ENCODE data around the gene SERTM1. TPM values are rescaled to one million over a fixed set of nuclear protein-coding genes. Genes with fewer than 3 reads are reported as not detected.

The SERTM1 gene
- total and polyA plus RNA-seq, 10 of the 15 experiments (the other 5 are each of a cell fraction or from before 2014, with no cell fraction given) = not detected

- Histone ChIP-seq H4K20me1 (ENCODE audit: control insufficient read depth, insufficient read depth) (no peaks in the 10 kb centered on the region), H3K27me3 (replicated peaks in 1 of 2; ENCODE audit: control insufficient read depth in 2 of 2, insufficient read depth in 2 of 2, low read length in 1 of 2) (no peaks in the 10 kb centered on the region; a peak in 1 of 4 replicates), H3K27ac (ENCODE audit: control insufficient read depth, insufficient read depth) (no peak overlapping the region), H3K4me3 (no peak overlapping the region), H2AFZ (ENCODE audit: control insufficient read depth, low read depth, low read length) (no peak overlapping the region), H3K36me3 (ENCODE audit: control insufficient read depth in 2 of 2, insufficient read depth in 2 of 2, low read length in 1 of 2) (no peaks in the 10 kb centered on the region), H3K9ac (ENCODE audit: control insufficient read depth, insufficient read depth, low read length) (no peak overlapping the region), H3K79me2 (ENCODE audit: control insufficient read depth, insufficient read depth, low read length) (no peaks in the 10 kb centered on the region), H3K4me2 (ENCODE audit: control insufficient read depth, insufficient read depth) (no peak overlapping the region), H3K4me1 (ENCODE audit: control insufficient read depth, insufficient read depth, low read length) (no peaks in the 10 kb centered on the region), H3K9me3 (replicated peaks; ENCODE audit: control insufficient read depth, insufficient read depth, low read length) (no peaks in the 10 kb centered on the region; the same call in 2 of the 3 replicates)
- ChIA-PET CTCF (no interaction called here), RAD21 (ENCODE audit: unreplicated experiment) (no interaction called here), SMC1A (ENCODE audit: uncharacterized antibody, unreplicated experiment) (no interaction called here), POLR2A (no interaction called here)
- FAIRE-seq (no peak), ATAC-seq (no peak), DNase-seq (ENCODE audit: low read depth, low spot score) (no peak)
- in situ Hi-C loops (cut with MboI) (no loop called here), intact Hi-C loops (cut with micrococcal nuclease; ENCODE audit: unreplicated experiment) (no loop called here)
- TF ChIP-seq NFYB (IDR thresholded peaks at IDR 0.05; ENCODE audit: insufficient read depth, low read depth, low read length) = no peak
- BruUV-seq (replicated peaks) = no TSS peak
- 19% methylated on average over 33 of the region's 33 CpGs for WGBS (ENCODE audit: insufficient coverage, insufficient replicate concordance, low lambda C conversion rate, missing lambda C conversion rate)
Observed at GRCh38 chr13:36674337-36675212, 755 bp downstream of the SERTM1 start.

- no peak overlapping the region for H3K4me3 ChIP-seq
- H3K9me3 ChIP-seq (replicated peaks; ENCODE audit: control insufficient read depth, insufficient read depth, low read length) = no peaks in the 10 kb centered on the region
- H3K27ac ChIP-seq (ENCODE audit: control insufficient read depth, insufficient read depth) = no peak overlapping the region
- no peaks in the 10 kb centered on the region for H3K36me3 ChIP-seq (ENCODE audit: control insufficient read depth in 2 of 2, insufficient read depth in 2 of 2, low read length in 1 of 2)
- intact Hi-C loops (cut with micrococcal nuclease; ENCODE audit: unreplicated experiment) (no loop called here), in situ Hi-C loops (cut with MboI) (no loop called here)
- CTCF ChIA-PET = no interaction called here
- FAIRE-seq (no peak), ATAC-seq (no peak), DNase-seq (ENCODE audit: low read depth, low spot score) (no peak)
- no peak overlapping the region for H3K4me2 ChIP-seq (ENCODE audit: control insufficient read depth, insufficient read depth)
- H3K79me2 ChIP-seq (ENCODE audit: control insufficient read depth, insufficient read depth, low read length) = no peaks in the 10 kb centered on the region
- no peaks in the 10 kb centered on the region for H4K20me1 ChIP-seq (ENCODE audit: control insufficient read depth, insufficient read depth)
- SMC1A ChIA-PET (ENCODE audit: uncharacterized antibody, unreplicated experiment) = no interaction called here
- H3K4me1 ChIP-seq (ENCODE audit: control insufficient read depth, insufficient read depth, low read length) = no peaks in the 10 kb centered on the region
- RAD21 ChIA-PET (ENCODE audit: unreplicated experiment) = no interaction called here
- POLR2A ChIA-PET = no interaction called here
- no peak overlapping the region for H2AFZ ChIP-seq (ENCODE audit: control insufficient read depth, low read depth, low read length)
- BruUV-seq (replicated peaks) = no TSS peak
- no peaks in the 10 kb centered on the region; a peak in 1 of 4 replicates for H3K27me3 ChIP-seq (replicated peaks in 1 of 2; ENCODE audit: control insufficient read depth in 2 of 2, insufficient read depth in 2 of 2, low read length in 1 of 2)
- TF ChIP-seq EZH2 (IDR thresholded peaks at IDR 0.05; ENCODE audit: borderline replicate concordance, control insufficient read depth, low read depth, low read length) (no peak), ZZZ3 (IDR thresholded peaks at IDR 0.05; ENCODE audit: control insufficient read depth, insufficient read length, low read depth) (no peak), STAT3 (IDR thresholded peaks at IDR 0.05; ENCODE audit: low read depth, low read length) (no peak), NR2C1 (IDR thresholded peaks at IDR 0.05) (no peak), POU2F2 (IDR thresholded peaks at IDR 0.05; ENCODE audit: borderline replicate concordance, low read depth, low read length) (no peak), ELK1 (IDR thresholded peaks at IDR 0.05; ENCODE audit: low read depth, low read length) (no peak), ZNF384 (IDR thresholded peaks at IDR 0.05; ENCODE audit: borderline replicate concordance, low read depth, low read length) (no peak), ZNF622 (IDR thresholded peaks at IDR 0.05) (no peak), HDAC2 (IDR thresholded peaks at IDR 0.05) (no peak)
- no peak overlapping the region for H3K9ac ChIP-seq (ENCODE audit: control insufficient read depth, insufficient read depth, low read length)
- 32% methylated on average over 11 of the region's 11 CpGs for WGBS (ENCODE audit: insufficient coverage, insufficient replicate concordance, low lambda C conversion rate, missing lambda C conversion rate)
Observed at GRCh38 chr13:36675213-36675536, 1.4 kb downstream of the SERTM1 start.

Data from GM12878 (cell line).